Measurements from ENCODE around the gene CFAP99.

Gene CFAP99

DNA sequence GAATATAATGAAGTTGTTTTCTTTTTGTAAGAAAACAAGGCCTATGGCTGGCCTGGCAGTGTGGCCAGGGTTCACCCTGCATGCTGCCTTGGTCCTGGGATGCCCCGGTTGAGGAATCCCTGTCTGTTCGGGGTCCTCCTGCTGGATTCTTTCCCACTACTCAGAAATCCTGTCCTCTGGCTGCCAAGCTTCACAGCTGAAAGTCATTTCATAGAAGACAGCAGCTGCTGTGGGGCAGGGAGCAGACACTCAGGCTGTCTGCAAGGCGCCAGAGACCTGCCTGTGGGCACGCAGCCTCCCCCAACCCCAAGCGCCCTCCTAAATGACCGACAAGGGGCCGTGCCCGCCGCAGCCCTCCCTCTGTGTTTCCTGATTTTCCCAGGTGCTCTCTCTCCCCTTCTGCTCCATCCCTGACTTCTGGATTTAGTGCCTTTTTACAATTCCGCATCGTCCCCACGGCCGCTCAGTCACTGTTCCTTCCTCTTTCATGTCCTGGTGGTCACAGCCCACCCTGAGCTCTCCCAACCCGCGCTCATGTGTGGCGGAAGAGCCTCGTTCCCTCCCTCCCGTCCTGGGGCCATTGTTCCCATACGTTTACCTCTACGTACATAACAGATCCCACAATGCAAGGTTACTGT lies 27.9 kb upstream of the CFAP99 start:
- no peak for DNase-seq (ENCODE audit: low spot score)

DNA sequence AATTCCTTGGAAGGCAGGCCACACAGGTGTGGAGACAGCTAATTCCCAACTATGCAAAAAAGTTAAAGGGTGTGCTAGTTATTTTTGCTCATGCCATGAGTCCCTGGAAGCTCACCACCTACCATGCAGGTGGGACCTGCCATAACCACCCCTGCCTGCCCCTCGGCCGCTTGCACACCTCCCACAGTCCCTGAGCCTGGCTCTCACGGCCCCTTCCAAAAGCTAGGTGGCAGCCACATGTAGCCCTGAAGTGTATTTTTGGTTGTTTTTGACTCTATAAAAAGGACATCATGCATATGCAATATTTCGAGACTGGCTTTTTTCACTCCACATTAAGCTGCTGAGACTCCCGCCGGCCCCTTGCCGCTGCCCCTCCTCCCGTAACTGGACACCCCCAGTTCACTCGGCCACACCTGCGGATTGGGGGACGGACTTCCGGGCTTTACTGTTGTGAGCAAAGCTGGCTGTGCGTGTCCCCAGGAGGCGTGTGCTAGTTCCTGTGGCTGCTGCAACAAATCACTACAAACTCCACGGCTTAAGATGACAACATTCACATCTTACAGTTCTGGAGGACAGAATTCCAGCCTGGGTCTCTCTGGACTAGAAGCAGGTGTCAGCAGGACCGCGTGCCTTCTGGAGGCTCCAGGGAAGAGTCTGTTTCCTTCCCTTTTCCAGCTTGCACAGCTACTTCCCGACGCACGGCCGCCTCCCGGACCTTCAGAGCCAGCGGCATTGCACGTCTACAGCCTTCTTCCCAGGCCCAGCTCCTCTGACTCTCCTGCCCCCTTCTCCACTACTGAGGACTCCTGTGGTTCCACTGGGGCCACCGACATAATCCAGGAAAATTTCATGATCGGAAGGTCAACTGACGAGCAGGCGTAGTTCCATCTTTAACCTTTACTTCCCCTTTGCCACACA lies 25.1 kb upstream of the CFAP99 start:
- no peak for DNase-seq (ENCODE audit: low spot score)

GRCh38 chr4:2394528-2394927 lies 24.2 kb upstream of the CFAP99 start:
- DNase-seq (ENCODE audit: low spot score), result no peak

GRCh38 chr4:2395038-2395437 lies 23.7 kb upstream of the CFAP99 start:
- DNase-seq (ENCODE audit: low spot score), result no peak

DNA sequence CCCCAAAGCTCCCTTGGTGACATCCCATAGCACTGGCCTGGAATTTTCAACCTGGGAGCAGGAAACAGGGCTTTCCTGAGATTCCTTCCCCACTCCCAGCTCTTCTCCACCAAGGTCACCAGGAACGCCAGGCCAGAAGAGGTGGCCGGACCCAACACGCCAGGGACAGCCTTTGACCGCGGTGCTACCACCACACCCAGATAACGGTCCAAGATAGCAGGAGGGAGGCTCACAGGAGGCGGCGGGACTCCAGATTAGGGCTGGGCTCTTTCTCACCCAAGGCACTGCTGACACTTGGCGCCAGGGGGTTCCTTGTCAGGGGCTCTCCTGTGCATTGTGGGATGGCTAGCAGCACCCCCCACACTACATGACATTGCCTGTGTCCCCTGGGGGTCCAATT lies 23.2 kb upstream of the CFAP99 start:
- no peak for DNase-seq (ENCODE audit: low spot score)

- no peak for DNase-seq (ENCODE audit: low spot score)
Observed at GRCh38 chr4:2396781-2397368, 21.9 kb upstream of the CFAP99 start.

DNA sequence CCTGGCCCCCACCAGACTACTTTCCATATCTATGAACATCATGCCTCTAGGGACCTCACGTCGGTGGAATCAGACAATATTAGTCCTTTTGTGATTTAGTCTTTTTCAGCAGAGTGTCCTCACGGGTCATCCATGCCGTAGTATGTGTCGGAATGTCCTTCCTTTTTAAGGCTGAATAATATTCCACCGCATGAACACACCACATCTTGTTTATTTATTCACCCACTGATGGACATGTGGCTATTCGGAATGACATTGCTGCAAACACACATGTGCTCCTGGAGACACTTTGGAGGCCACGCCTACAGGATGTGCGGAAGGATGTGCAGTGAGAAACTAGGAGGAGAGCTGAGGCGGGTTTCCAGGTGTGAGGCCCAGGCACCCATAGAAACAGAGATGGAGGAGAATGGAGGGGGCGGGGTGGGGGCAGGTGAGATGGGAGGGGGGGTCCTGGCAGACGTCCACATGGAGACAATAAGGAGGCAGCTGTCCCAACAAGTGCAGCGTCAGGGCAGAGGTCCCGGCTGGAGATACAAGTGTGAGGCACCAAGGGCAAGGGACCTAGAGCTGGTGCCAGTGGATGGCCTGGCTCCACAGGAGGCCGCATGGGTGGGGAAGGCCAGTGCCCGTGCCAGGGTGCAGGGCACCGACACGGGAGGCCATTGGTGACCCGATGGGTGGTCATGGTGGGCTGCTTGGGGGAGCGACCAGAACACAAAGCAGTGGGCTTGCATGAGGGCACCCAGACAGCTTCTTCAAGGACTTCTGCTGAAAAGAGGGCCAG lies 21.0 kb upstream of the CFAP99 start:
- no peak for DNase-seq (ENCODE audit: low spot score)

DNA sequence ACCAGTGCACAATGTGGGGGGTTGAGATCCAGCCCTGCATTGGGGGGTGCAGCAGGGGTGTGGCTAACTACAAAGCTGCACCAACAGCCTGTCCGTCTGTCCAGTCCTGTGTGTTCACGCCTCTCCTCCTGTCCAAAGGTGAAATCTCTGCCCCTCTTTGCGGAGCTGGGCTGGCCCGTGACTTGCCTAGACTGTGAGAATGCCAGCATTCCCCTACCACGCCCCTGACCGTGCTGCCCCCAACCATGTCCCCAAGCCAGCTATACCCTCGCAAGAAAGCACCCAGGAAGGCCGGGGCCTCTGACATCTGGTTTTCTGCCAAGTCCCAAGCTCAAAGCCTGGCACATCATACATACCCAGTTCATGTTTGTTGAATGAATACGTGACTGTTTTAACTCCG lies 19.5 kb upstream of the CFAP99 start:
- no peak for DNase-seq (ENCODE audit: low spot score)

DNA sequence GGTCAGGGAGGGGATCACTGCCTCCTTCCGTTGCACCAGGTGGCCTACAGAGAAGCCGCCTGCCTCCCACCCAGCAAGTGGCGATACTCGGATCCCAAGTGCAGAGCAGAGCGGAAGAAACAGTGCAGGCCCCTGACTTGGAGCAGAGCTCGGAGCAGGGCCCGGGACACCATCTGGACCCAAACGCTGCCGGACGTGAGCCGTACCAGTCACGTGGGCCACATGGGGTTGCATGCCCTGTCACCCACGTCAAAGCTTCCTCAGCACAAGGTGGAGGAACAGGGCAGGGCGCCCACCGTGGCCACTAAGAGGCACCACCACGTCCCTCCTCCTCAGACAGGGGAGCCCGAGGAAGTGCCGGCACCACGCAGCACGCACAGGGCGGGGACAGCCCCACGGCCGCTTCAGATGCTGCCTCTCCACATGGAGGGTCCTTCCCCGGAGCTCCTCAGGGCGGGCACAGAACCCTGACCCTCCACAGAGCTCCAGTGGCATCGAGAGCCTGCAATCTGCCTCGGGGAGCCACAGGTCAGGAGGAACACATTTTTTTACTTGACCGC lies 19.0 kb upstream of the CFAP99 start:
- DNase-seq (ENCODE audit: low spot score), result no peak

GRCh38 chr4:2400841-2401609 lies 17.7 kb upstream of the CFAP99 start:
- no peak for DNase-seq (ENCODE audit: low spot score)

GRCh38 chr4:2401610-2401983 lies 17.2 kb upstream of the CFAP99 start:
- no peak for DNase-seq (ENCODE audit: low spot score)

DNA sequence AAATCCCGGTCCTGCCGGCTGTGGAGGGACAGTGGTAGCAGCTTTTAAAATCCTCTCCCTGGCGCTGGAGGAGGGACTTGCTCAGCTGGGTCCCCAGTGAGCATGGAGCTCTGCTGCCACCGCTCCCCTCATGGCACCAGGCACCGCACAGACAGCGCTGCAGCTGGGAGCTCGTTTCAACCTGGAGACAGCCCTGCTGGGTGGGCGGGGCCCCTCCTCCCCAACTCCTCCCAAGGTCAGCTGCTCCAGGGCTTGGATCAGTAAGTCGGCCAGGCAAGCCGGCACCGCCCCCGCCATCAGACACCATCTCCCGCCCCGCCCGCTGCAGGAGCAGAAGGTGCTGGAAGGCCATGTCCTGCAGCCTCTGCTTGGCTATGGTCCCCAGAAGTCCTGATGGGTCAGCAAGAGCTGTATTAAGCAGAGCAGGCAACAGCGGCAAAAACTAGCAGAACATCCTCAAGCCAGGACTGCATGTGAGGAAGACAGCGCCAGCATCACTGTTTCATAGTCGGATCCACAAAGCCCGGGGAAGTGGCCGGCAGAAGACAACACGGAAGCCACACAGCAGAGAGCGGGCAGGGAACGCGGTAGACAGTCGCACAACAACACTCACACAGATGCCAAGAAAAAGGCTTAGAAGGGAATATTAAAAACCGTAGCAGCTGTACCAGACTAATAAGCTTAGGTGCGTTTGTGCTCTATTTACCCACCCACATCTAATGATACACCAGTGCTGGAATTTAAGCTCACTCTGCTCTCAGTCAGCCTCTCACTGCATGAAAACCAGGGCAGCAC lies 16.5 kb upstream of the CFAP99 start:
- DNase-seq (ENCODE audit: low spot score), result no peak

GRCh38 chr4:2402941-2403340 lies 15.8 kb upstream of the CFAP99 start:
- DNase-seq (ENCODE audit: low spot score), result no peak

DNA sequence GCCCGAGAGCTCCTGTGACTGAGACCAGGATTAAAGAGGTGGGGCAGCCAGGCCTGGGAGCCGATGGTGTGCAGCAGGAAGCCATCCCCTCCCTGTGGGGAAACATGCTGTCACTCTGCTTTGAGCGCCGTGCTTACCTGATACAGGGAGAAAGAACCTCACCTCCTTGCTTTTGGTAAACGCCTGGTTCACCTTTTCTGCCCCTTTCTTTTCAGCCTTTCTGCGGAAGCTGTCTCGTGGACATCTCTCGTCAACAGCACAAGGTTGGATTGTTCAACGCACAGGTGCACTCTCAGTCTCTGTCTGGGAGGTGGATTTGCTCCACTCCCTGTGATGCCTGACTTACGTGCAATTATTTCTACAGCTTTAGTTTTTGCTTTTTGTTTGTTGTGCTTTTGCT lies 12.3 kb upstream of the CFAP99 start:
- DNase-seq (ENCODE audit: low spot score), result no peak

GRCh38 chr4:2406920-2407319 lies 11.8 kb upstream of the CFAP99 start:
- no peak for DNase-seq (ENCODE audit: low spot score)

DNA sequence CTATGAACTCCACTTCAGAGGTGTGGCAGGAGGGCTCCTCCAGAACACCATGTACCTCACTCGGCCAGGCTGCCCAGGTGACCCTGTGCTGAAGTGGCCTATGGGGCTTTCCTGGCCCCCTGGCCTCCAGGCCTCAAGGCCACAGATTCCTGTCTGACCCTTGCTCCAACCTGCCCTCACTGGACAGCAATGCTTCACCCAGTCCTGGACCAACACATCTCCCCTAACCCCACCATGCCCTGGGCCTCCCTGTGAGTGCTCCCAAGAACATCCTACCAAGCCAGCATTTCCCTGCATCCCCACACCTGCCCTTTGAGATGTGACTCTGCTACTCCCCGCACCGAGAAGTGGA lies 10.8 kb upstream of the CFAP99 start:
- no peak for DNase-seq (ENCODE audit: low spot score)

GRCh38 chr4:2408401-2408958 lies 10.3 kb upstream of the CFAP99 start:
- no peak for DNase-seq (ENCODE audit: low spot score)

GRCh38 chr4:2408976-2409375 lies 9.8 kb upstream of the CFAP99 start:
- DNase-seq (ENCODE audit: low spot score), result no peak

- no peak for DNase-seq (ENCODE audit: low spot score)
Observed at GRCh38 chr4:2409381-2409783, 9.4 kb upstream of the CFAP99 start.

- peak; percentile 46 for DNase-seq (ENCODE audit: low spot score)
Observed at GRCh38 chr4:2411786-2412510, 6.8 kb upstream of the CFAP99 start.

Data from activated CD4-positive, alpha-beta T cell treated with anti-CD3 and anti-CD28 coated beads, Interleukin-2, Interleukin-4, amounts not matched to agents 100 ng/mL and 50 ng/mL, durations not matched to agents 16 hours and 8 hours (primary cell).